HG03571 (cell line): Measurements from ENCODE around the gene C14orf39.
"Not testable (repeated sequence)": the region's sequence is repeated elsewhere in the genome, so short reads cannot be mapped to it uniquely, and the experiment has no call there.

ENCODE experiments used
- ATAC-seq: cut with Tn5 transposase; IDR thresholded peaks from one replicate; pipeline ENCODE4 v1.9.1; 2021; ENCODE audit not compliant: unreplicated experiment

The C14orf39 gene

DNA sequence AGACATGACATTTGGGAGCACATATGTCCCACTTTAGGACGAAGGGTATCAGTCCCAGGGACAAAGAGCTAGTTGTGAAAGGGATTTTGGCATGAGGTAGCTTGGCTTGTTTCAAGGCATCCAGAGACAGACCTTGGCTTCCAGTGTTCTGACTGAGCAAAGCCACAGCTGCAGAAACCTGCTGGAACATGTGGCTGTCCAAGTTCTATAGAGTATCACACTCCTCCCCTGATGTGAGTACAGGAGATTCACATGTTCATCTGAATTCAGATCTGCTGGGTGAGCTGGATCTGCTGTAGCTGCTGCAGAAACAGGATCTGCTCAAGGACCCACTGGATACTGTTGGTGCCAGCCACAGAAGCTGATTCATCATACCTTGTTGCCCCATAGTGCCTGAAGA lies 10.1 kb upstream of the C14orf39 start:
- no peak for ATAC-seq

DNA sequence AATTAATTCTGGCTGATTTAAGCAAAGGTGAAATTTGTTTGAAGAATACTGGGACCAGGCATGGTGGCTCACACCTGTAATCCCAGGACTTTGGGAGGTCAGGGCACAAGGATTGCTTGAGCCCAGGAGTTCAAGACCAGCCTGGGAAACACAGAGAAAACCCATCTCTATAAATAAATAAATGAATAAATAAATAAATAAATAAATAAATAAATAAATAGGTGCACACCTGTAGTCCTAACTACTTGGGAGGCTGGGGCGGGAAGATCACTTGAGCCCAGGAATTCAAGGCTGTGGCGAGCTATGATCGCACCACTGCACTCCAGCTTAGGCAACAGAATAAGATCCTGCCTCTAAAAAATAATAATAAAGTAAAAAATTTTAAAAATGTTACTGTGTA lies 4.4 kb upstream of the C14orf39 start:
- no peak for ATAC-seq

DNA sequence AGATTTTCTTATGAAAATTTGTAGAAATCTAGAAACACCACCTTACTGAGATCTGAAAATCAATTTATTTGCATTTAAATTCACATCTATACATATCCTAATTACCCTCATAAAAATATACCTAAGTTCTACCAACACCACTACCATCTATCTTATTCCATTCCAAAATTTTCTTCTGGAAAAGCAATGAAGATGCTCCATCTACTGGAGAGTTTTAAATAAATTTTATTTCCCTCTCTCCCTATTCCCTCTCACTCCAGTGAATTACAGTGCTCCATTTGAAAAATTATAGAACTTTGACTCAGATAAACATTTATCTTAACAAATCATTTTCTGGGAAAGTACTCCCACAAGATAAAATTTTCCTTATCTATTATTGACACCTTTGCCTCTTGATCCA lies 2.3 kb upstream of the C14orf39 start:
- ATAC-seq, result no peak

DNA sequence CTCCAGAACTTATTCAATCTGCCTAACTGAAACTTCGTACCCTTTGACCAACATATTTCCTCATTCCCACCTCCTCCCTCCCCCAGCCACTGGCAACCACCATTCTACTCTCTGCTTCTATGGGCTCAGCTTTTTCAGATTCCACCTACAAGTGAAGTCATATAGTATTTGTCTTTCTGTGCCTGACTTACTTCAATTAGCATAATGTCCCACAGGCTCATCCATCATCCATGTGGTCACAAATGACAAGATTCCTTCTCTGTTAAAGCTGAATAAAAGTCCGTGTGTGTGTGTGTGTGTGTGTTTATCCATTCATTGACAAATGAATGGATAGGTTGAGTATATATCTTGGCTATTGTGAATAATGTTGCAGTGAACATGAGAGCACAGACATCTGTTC lies 1.3 kb upstream of the C14orf39 start:
- no peak for ATAC-seq

DNA sequence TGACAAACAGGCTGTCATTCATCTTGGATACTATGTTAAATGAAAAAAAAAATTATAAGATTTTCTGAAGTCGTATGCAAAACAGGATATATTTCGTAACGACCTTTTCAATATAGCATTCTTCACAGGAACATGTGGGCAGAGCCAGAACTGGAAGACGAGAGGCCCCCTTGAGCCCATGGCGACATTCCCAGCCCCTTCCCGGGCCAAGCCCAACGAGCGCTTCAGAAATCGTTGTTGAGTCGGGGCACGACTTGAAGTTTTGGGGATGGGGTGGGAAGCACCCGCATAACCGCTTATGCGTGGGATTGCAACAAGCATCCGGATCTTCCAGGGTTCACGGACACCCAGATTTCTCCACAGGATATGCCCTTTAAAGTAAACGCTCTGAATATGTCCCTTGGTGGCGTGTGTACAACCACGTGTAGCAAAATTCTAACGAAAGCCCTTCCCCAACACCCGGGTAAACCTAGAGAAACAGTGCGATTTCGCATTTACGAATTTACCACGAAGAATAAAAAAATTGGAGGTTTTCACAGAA lies 736 bp downstream of the C14orf39 start:
- ATAC-seq, result no peak

DNA sequence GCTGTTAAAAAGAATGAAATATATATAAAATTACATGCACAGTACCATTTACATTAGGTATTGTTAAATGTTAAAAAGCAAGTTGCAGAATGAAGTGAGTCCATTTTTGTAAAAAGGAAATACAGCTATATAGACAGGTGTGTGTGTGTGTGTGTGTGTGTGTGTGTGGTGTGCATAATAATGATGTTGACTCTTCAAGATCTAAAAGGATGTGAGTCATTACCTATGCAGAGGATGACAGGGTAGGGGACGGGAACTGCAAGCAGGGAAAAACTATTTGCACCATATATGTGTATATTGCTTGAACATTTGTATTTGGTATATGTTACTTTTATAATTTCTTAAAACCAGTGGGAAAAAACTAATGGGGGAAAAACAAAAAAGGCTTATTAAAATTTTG lies 3.1 kb downstream of the C14orf39 start:
- ATAC-seq, result no peak

DNA sequence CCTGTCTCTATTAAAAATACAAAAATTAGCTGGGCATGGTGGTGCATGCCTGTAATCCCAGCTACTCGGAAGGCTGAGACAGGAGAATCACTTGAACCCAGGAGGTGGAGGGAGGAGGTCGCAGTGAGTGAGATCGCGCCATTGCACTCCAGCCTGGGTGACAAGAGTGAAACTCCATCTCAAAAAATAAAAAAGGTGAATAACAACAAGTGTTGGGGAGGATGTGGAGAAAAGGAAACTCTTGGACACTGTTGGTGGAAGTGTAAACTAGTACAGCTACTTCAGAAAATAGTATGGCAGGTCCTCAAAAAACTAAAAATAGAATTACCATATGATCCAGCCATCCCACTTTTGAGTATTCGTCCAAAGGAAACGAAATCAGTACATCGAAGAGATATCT lies 5.6 kb downstream of the C14orf39 start:
- ATAC-seq, result not testable (repeated sequence)

DNA sequence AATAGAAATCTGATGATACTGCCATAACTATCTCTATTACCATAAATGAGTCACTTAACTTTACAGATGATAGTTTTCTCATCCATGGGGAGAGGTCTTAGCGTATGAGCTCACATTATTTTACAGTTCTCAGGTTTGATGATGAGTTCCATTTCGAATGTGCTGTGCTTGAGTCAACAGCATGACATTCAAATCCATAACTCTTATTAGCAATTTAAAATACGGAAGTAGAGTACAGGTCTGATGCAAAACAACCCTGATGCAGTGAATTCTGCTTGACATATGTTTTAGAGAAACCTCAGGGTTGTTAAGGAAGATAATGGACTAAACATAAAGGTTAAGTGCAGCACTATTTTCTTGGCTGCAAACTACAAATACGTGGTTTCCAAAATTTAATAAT lies 30.0 kb downstream of the C14orf39 start:
- ATAC-seq, result no peak

DNA sequence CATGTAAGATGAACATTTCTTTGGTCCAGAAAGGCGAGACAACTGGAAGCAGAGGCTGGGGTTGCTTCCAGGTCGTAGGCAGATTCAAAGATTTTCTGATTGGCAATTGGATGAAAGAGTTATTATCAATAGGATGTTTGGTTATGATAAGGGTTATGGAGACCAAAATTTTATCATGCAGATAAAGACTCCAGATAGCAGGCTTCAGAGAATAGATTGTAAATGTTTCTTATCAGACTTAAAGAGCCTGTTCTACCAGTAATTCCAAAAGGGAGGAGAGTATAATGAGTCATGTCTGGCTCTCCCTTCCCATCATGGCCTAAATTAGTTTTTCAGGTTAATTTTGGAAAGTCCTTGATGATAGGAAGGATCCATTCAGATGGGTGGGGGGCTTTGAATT lies 55.6 kb downstream of the C14orf39 start:
- no peak for ATAC-seq

DNA sequence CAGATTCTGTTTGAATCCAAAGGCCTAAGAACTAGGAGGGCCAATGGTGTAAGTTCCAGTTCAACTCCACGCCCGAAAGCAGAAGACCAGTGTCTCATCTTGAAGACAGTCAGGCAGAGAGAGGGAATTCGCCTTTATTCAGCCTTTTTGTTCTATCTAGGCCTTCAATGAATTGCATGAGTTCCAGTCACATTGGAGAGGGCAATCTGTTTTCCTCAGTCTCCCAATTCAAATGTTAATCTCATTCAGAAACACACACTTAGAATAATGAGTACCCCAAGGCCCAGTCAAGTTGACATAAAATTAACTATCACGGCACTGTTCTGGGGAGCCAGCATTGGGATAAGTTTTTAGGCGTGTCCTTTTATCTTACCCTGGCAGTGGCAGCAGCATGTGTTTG lies 65.8 kb downstream of the C14orf39 start:
- no peak for ATAC-seq

DNA sequence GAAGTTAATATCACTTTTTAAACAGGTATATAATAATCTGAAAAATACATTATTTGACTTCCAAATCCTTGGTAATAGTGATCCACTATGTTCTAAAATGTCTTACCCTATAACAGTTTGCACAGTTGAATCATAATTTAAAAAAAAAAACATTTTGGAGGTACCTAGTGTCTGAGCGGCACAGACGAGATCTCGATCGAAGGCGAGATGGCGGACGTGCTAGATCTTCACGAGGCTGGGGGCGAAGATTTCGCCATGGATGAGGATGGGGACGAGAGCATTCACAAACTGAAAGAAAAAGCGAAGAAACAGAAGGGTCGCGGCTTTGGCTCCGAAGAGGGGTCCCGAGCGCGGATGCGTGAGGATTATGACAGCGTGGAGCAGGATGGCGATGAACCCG lies 88.3 kb downstream of the C14orf39 start:
- ATAC-seq, result not testable (repeated sequence)

DNA sequence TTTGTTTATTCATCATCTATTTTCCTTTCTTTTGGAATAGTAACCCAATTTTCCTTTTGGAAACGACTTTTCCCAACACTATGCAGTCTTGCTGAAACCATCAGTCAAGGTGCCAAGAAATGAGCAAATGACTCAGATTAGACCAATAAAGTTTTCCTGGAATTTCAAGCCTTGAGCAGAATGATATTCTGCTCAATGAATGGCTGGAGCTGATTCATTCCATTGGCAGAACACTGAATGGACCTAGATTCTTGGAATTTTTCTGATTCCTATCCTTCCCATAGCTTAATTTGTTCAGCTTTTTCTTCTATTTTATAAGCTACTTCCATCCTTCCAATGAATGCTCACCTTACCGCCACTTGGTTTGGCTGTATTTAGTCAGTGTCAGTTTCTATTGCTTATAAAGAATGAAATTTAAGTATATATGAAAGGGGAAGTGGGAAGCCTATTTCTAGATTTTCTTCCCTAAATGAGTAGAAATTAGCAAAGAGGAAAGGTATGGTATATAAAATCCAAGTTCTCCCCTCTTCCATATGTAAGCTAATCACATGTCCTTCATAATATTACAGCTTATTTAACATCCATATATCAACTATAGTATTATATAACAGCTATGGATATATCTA lies 89.0 kb downstream of the C14orf39 start:
- ATAC-seq, result no peak
